ENCODE data around the gene DNAH7. TPM values are rescaled to one million over a fixed set of nuclear protein-coding genes. Genes with fewer than 3 reads are reported as not detected.

The DNAH7 gene
- total and polyA plus RNA-seq, 2 donors (not counting 3 experiments of a cell fraction or from before 2014, with no cell fraction given), result 0.15 to 0.24 TPM

DNA sequence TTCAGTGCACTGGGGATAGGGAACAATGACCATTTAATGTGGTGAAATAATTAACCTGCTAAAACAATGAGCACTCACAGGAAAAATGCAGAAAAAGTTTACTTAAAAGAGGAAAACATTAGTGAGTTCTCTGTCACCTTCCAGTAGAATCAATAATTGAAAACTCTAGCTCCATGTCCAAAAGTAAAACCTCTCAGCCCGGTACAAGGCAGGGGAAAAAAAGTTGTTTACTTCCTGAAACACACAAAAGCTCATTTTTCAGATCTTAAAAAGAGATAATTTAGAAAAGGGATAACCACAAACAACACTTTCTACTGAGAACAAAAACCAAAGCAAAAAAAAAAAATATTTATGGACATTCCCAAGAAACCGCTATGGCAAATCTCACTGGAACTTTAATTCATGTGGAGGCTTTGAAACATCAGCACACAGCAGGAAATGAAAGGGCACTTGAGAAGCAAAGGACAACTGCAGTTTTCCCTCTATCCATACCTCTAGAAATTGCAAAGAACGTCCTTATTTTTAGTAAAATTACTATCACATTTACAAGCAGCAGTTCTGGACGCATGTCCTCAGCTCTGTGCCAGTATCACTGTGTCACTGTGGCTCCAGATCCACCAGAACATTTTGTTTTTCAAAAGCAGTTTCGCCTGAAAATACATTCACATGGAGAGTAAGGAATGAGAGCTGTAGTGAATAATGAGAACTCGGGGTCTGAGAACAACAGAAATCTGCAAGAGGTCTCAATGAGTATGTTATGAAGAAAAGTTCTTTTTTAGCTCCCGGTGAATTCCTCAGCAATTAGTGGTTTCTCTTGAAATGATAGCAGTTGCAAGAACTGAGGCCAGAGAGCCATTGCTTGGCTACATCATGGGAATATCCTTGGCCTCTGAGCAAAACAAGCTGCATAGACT lies 44.7 kb upstream of the DNAH7 start:
- Histone ChIP-seq H3K36me3 (ENCODE audit: control insufficient read depth in 2 of 2, extremely low read depth in 1 of 2, insufficient read depth in 2 of 2, low read length in 2 of 2) (no peaks in the 10 kb centered on the region), H3K27me3 (ENCODE audit: control insufficient read depth in 2 of 2, insufficient read depth in 2 of 2, low read length in 2 of 2) (no peaks in the 10 kb centered on the region), H3K4me2 (ENCODE audit: insufficient read depth, low read length) (no peak overlapping the region), H3K79me2 (ENCODE audit: control insufficient read depth, insufficient read depth, low read length) (no peaks in the 10 kb centered on the region), H3K4me1 (ENCODE audit: control insufficient read depth, extremely low read depth, insufficient read depth, low read length) (peaks cover 2% of the 10 kb centered on the region), H2AFZ (ENCODE audit: low read depth, low read length) (peak overlapping the region; percentile 50), H4K20me1 (replicated peaks; ENCODE audit: control insufficient read depth, extremely low read depth, insufficient read depth, low read length) (no peaks in the 10 kb centered on the region), H3K27ac (ENCODE audit: insufficient read depth, low read depth, low read length) (no peak overlapping the region), H3K9me1 (replicated peaks; ENCODE audit: control insufficient read depth, extremely low read depth, insufficient read depth, low read length) (no peaks in the 10 kb centered on the region), H3K9ac (replicated peaks; ENCODE audit: extremely low read depth, insufficient read depth, low read length) (no peak overlapping the region), H3K4me3 (replicated peaks in 1 of 3; ENCODE audit: insufficient read depth in 1 of 3, low read depth in 1 of 3, low read length in 3 of 3) (no peak overlapping the region), H3K9me3 (replicated peaks; ENCODE audit: control insufficient read depth, insufficient read depth, low read length) (no peaks in the 10 kb centered on the region)
- TF ChIP-seq EZH2 (IDR thresholded peaks at IDR 0.05; ENCODE audit: borderline replicate concordance, low read depth, low read length, severe bottlenecking) (no peak), GATA2 (IDR thresholded peaks at IDR 0.05; ENCODE audit: insufficient read depth, insufficient read length, low read depth, low read length) (no peak), POLR2AphosphoS5 (IDR thresholded peaks at IDR 0.05; ENCODE audit: insufficient read depth, low read depth, low read length) (no peak), MYC (IDR thresholded peaks at IDR 0.05; ENCODE audit: low read depth, low read length) (no peak), JUN (IDR thresholded peaks at IDR 0.05; ENCODE audit: borderline replicate concordance, insufficient read depth, insufficient read length, low read depth) (no peak), FOS (IDR thresholded peaks at IDR 0.05; ENCODE audit: borderline replicate concordance, insufficient read depth, low read length) (no peak), POLR2A (IDR thresholded peaks at IDR 0.05; ENCODE audit: low read depth, low read length) (no peak)
- TF ChIP-seq, protein P1, sequence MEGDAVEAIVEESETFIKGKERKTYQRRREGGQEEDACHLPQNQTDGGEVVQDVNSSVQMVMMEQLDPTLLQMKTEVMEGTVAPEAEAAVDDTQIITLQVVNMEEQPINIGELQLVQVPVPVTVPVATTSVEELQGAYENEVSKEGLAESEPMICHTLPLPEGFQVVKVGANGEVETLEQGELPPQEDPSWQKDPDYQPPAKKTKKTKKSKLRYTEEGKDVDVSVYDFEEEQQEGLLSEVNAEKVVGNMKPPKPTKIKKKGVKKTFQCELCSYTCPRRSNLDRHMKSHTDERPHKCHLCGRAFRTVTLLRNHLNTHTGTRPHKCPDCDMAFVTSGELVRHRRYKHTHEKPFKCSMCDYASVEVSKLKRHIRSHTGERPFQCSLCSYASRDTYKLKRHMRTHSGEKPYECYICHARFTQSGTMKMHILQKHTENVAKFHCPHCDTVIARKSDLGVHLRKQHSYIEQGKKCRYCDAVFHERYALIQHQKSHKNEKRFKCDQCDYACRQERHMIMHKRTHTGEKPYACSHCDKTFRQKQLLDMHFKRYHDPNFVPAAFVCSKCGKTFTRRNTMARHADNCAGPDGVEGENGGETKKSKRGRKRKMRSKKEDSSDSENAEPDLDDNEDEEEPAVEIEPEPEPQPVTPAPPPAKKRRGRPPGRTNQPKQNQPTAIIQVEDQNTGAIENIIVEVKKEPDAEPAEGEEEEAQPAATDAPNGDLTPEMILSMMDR (IDR thresholded peaks at IDR 0.05; ENCODE audit: extremely low read depth in 1 of 2, insufficient read depth in 1 of 2, low read depth in 1 of 2, low read length in 2 of 2), result no peak
- TF ChIP-seq, protein P2, sequence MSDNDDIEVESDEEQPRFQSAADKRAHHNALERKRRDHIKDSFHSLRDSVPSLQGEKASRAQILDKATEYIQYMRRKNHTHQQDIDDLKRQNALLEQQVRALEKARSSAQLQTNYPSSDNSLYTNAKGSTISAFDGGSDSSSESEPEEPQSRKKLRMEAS (IDR thresholded peaks at IDR 0.05; ENCODE audit: insufficient read depth, insufficient read length), result no peak
- BruUV-seq (replicated peaks), result no TSS peak
- FAIRE-seq (no peak), DNase-seq (ENCODE audit: low read depth, low spot score) (no peak)
- intact Hi-C loops (cut with micrococcal nuclease) (no loop called here), dilution Hi-C loops (cut with MboI; ENCODE audit: extremely low pct_ligation_motif_present, low sequenced_read_pairs) (no loop called here)
- POLR2A ChIA-PET, result no interaction called here
- CTCF ChIA-PET, result interaction anchor here (0.6 to 1.4 kb wide), 4 partner anchors 11 to 96 kb away, joined by 3 read pairs; no protein-coding TSS in a partner anchor
